Measurements from ENCODE around the gene SULF2.

SULF2 gene

GRCh38 chr20:47768016-47768824 is 17.1 kb downstream of the SULF2 start:
- H3K4me3 ChIP-seq (ENCODE audit: low read depth, low read length), result no peak overlapping the region

DNA sequence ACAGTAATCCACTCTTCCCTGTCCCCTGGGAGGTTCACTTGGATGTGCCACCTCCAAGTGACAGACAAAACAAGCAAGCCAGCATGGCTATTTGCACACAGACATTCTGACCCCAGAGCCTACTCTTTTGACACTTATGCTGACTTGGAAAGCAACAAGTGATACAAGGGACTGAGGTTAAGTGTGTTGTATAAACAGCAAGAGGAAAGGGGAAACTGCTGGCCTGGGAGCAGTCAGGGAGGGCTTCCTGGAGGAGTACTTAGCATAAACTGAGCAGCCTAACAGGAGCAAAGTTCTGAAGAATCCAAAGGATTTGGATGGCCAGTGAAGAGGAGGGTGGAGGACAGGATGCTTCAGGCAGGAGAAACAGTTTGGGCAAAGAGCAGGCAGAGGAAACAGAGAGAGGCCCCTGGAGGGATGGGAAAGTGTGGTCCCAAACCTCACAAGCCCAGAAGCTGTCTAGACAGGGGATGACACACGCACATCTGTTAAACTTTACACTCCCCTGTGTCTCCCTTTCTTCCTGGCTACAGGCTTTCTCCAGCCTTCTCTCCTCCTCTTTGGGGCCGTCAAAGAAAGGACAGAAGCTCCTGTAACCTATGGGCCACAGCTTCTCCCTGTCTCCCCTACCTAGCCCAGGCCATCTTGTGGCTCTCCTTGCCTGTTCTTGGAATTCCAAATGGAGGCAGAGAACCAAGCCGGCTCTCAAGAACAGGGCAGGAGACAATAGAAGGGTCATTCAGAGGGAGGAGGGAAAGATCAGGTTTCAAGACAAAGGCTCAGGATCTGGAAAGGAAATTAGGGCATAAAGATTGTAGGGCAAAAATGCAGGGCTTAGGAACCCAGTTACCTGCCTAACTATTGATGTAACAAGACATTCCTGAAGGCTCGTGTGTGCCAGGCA is 19.3 kb downstream of the SULF2 start:
- H3K4me3 ChIP-seq (ENCODE audit: low read depth, low read length), result no peak overlapping the region
- no peak for DNase-seq (ENCODE audit: low read depth)

More at GRCh38 chr20:47768016-47768824, 17.1 kb downstream of the SULF2 start:
- no peak for DNase-seq (ENCODE audit: low read depth)

- H3K4me3 ChIP-seq (ENCODE audit: low read depth, low read length), result no peak overlapping the region
Measured at GRCh38 chr20:47765271-47765670, 20.0 kb downstream of the SULF2 start.

DNA sequence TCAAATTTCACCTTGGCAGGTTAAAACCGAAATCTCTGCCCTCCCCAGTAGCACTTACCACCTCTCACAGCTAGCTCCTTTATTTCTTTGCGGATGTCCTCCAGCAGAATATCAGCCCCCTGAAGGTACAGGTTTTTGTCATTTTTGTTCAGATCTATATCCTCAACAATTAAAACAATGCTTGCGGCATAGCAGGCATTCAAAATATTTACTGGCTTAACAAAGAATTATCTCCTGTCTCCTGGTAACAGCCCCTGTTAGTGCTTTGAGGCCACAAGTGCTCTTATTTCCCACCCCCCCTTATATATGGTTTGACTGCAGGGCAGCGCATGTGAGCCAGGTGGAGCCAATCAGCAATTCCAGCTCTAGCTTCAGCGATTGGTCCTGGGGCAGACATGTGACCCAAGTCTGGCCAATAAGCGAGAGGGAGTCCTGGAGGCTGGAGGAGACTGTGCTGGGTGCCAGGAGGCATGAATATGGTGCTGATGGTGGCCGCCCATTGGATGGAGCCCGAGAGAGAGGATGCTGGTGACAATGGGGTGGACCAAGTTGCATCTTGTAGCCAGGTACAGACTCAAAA is 21.0 kb downstream of the SULF2 start:
- no peak for DNase-seq (ENCODE audit: low read depth)

More at GRCh38 chr20:47765271-47765670, 20.0 kb downstream of the SULF2 start:
- DNase-seq (ENCODE audit: low read depth), result no peak

GRCh38 chr20:47762699-47763268 is 22.5 kb downstream of the SULF2 start:
- DNase-seq (ENCODE audit: low read depth), result no peak

More for the DNA sequence above, 21.0 kb downstream of the SULF2 start:
- no peak overlapping the region for H3K4me3 ChIP-seq (ENCODE audit: low read depth, low read length)

GRCh38 chr20:47761482-47762047 is 23.7 kb downstream of the SULF2 start:
- DNase-seq (ENCODE audit: low read depth), result no peak
- H3K4me3 ChIP-seq (ENCODE audit: low read depth, low read length), result no peak overlapping the region

More at GRCh38 chr20:47762699-47763268, 22.5 kb downstream of the SULF2 start:
- H3K4me3 ChIP-seq (ENCODE audit: low read depth, low read length), result no peak overlapping the region

- no peak overlapping the region for H3K4me3 ChIP-seq (ENCODE audit: low read depth, low read length)
- DNase-seq (ENCODE audit: low read depth), result no peak
Measured at GRCh38 chr20:47760686-47761481, 24.4 kb downstream of the SULF2 start.

- DNase-seq (ENCODE audit: low read depth), result no peak
- H3K4me3 ChIP-seq (ENCODE audit: low read depth, low read length), result no peak overlapping the region
Measured at GRCh38 chr20:47758517-47759450, 26.5 kb downstream of the SULF2 start.

DNA sequence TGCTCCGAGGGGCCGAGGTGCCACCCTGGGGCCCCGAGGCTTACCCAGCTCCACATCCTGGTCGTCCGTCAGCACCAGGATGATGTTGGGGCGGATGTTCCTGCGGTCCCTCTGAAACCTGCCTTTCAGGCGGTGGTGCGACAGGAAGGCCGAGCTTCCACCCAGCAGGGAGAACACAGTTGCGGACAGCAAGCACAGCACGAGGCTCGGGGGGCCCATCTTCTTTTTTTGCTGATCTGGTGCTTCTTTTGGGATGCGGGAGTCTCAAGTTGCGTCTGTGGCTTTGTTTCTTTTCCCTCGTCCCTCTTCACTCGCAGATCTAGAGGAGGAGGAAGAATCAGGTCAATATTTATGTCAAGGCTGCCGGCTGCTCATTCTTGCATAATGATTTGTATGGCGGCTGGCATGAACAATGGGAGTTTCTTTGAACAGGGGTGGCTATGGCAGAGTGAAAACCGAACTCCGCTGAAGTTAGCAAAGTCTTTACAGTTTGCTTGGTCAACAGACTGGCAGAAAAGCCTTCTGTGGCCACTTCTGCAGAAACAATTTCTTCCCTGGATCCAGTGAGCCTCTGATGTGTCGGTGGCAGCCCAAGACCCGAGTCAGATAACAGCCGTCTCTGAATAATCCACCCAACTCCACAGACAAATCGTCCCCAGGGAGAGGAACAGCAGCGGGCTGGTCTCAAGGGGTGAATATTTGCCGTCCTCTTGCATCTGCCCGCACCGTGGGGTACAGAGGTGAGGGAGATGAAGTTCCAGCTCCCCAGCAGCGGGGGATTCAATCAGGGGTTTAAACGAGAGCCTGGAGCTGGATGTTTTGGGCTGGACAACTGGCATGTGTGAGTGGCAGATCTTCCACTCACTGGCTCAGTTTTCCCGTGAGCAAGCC is 27.9 kb downstream of the SULF2 start:
- no peak overlapping the region for H3K4me3 ChIP-seq (ENCODE audit: low read depth, low read length)
- no peak for DNase-seq (ENCODE audit: low read depth)

DNA sequence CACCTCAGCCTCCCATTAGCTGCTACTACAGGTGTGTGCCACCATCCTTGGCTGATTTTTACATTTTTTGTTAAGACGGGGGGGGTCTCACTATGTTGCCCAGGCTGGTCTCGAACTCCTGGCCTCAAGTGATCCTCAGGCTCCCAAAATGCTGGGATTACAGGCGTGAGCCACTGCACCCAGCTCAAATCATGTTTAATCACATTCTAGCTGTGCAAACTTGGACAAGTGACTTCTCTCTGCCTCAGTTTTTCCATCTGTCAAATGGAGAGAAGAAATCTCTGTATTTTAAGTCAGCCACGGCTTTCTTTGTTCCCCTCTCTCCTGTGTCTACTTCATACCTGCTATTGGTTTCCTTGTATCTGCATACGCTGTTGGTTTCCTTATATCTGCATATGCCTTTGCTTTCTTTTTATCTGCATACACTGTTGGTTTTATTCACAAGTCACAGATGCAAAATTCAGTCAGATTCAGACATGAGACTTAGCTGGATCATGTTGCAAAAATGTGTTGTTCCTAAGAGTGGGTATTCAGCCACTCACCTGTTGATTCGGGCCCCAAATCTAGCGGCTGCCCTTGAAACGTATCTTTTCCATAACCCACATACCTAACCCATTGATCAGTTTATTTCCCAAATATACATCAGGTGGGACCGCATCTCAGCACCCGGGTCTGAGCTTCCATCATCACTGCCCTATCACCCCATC is 30.2 kb downstream of the SULF2 start:
- DNase-seq (ENCODE audit: low read depth), result no peak
- H3K4me3 ChIP-seq (ENCODE audit: low read depth, low read length), result no peak overlapping the region

- DNase-seq (ENCODE audit: low read depth), result no peak
- no peak overlapping the region for H3K4me3 ChIP-seq (ENCODE audit: low read depth, low read length)
Measured at GRCh38 chr20:47754388-47754715, 30.9 kb downstream of the SULF2 start.

- H3K4me3 ChIP-seq (ENCODE audit: low read depth, low read length), result no peak overlapping the region
- no peak for DNase-seq (ENCODE audit: low read depth)
Measured at GRCh38 chr20:47753576-47754387, 31.5 kb downstream of the SULF2 start.

GRCh38 chr20:47751449-47751848 is 33.8 kb downstream of the SULF2 start:
- no peak overlapping the region for H3K4me3 ChIP-seq (ENCODE audit: low read depth, low read length)
- no peak for DNase-seq (ENCODE audit: low read depth)

- no peak for DNase-seq (ENCODE audit: low read depth)
Measured at GRCh38 chr20:47749339-47749738, 35.9 kb downstream of the SULF2 start.

GRCh38 chr20:47748823-47749222 is 36.5 kb downstream of the SULF2 start:
- H3K4me3 ChIP-seq (ENCODE audit: low read depth, low read length), result no peak overlapping the region
- DNase-seq (ENCODE audit: low read depth), result no peak

More at GRCh38 chr20:47749339-47749738, 35.9 kb downstream of the SULF2 start:
- no peak overlapping the region for H3K4me3 ChIP-seq (ENCODE audit: low read depth, low read length)
